NCI-H187 (cell line): Measurements from ENCODE around the gene MCM10.

Source experiments
- DNase-seq, 2 experiments: peaks; one replicate each; lab custom pipeline; 2025; lab: John Stamatoyannopoulos, UW

The MCM10 gene

GRCh38 chr10:13165177-13165576, 3.8 kb downstream of the MCM10 start:
- DNase-seq, result no peak

- DNase-seq, result no peak
Observed at GRCh38 chr10:13167568-13167967, 6.2 kb downstream of the MCM10 start.

GRCh38 chr10:13168781-13169180, 7.4 kb downstream of the MCM10 start:
- peak; percentile 9 to 44 for DNase-seq

- no peak for DNase-seq
Observed at GRCh38 chr10:13173616-13174015, 12.3 kb downstream of the MCM10 start.

GRCh38 chr10:13180788-13181187, 19.4 kb downstream of the MCM10 start:
- DNase-seq, result no peak

GRCh38 chr10:13182424-13182823, 21.1 kb downstream of the MCM10 start:
- no peak for DNase-seq

- DNase-seq, result no peak
Observed at GRCh38 chr10:13183625-13184024, 22.3 kb downstream of the MCM10 start.

- DNase-seq, result no peak
Observed at GRCh38 chr10:13184276-13184675, 22.9 kb downstream of the MCM10 start.

GRCh38 chr10:13184730-13185514, 23.6 kb downstream of the MCM10 start:
- DNase-seq, result no peak

GRCh38 chr10:13187135-13187534, 25.8 kb downstream of the MCM10 start:
- no peak for DNase-seq

- no peak for DNase-seq
Observed at GRCh38 chr10:13188593-13188992, 27.2 kb downstream of the MCM10 start.

- DNase-seq, result no peak
Observed at GRCh38 chr10:13189961-13190360, 28.6 kb downstream of the MCM10 start.

GRCh38 chr10:13190816-13191215, 29.5 kb downstream of the MCM10 start:
- no peak for DNase-seq

- no peak for DNase-seq
Observed at GRCh38 chr10:13191362-13191761, 30.0 kb downstream of the MCM10 start.

- no peak for DNase-seq
Observed at GRCh38 chr10:13193637-13194036, 32.3 kb downstream of the MCM10 start.

GRCh38 chr10:13195016-13195415, 33.7 kb downstream of the MCM10 start:
- no peak for DNase-seq

- no peak for DNase-seq
Observed at GRCh38 chr10:13201132-13201531, 39.8 kb downstream of the MCM10 start.

- DNase-seq, result no peak
Observed at GRCh38 chr10:13206091-13206490, 44.7 kb downstream of the MCM10 start.

GRCh38 chr10:13206546-13207443, 45.4 kb downstream of the MCM10 start:
- DNase-seq, result no peak

GRCh38 chr10:13213163-13213562, 51.8 kb downstream of the MCM10 start:
- no peak for DNase-seq

- DNase-seq, result no peak
Observed at GRCh38 chr10:13218878-13219277, 57.5 kb downstream of the MCM10 start.

- DNase-seq, result no peak
Observed at GRCh38 chr10:13219685-13220670, 58.6 kb downstream of the MCM10 start.
